Memory B cell (primary cell): ENCODE results near the gene ZSWIM6.
A peak's percentile ranks its signal among the peaks of the same experiment; 100 is the strongest.

Source experiments
- ATAC-seq: fragments of 150-1000 bp; cut with Tn5 transposase; 2 replicates; pipeline ENCODE4 v1.10.0; 2021; ENCODE audit warnings: low read depth, mild to moderate bottlenecking, moderate library complexity
- DNase-seq, 2 donors: peaks; one replicate each; pipeline ENCODE4 v3.0.0; 2022; ENCODE audit warnings: low spot score in 2 of 2
- H3K27ac Mint-ChIP-seq: one replicate; pipeline ENCODE4 v1.8.0; 2022; ENCODE audit warnings: mild to moderate bottlenecking, moderate library complexity, mixed read lengths
- H3K27me3 Mint-ChIP-seq: one replicate; pipeline ENCODE4 v1.8.0; 2022; ENCODE audit warnings: mixed read lengths
- H3K36me3 Mint-ChIP-seq: one replicate; pipeline ENCODE4 v1.8.0; 2022; ENCODE audit warnings: mild to moderate bottlenecking, mixed read lengths
- H3K4me1 Mint-ChIP-seq: one replicate; pipeline ENCODE4 v1.8.0; 2022; ENCODE audit warnings: mixed read lengths
- H3K4me3 Mint-ChIP-seq: one replicate; pipeline ENCODE4 v1.8.0; 2022; ENCODE audit warnings: mild to moderate bottlenecking, moderate library complexity, mixed read lengths
- H3K9me3 Mint-ChIP-seq: one replicate; pipeline ENCODE4 v1.8.0; 2022; ENCODE audit warnings: mixed read lengths

The ZSWIM6 gene

GRCh38 chr5:61455179-61456006 is 123.3 kb downstream of the ZSWIM6 start:
- no peak overlapping the region for H3K4me3 Mint-ChIP-seq
- H3K27me3 Mint-ChIP-seq: no peaks in the 10 kb centered on the region
- H3K4me1 Mint-ChIP-seq: peaks cover 13% of the 10 kb centered on the region
- DNase-seq (no peak), ATAC-seq (no peak)
- H3K9me3 Mint-ChIP-seq: peaks cover 2% of the 10 kb centered on the region
- H3K36me3 Mint-ChIP-seq: peaks cover 6% of the 10 kb centered on the region
- no peak overlapping the region for H3K27ac Mint-ChIP-seq

- H3K4me1 Mint-ChIP-seq: peaks cover 23% of the 10 kb centered on the region
- peaks cover 5% of the 10 kb centered on the region for H3K36me3 Mint-ChIP-seq
- DNase-seq (no peak), ATAC-seq (no peak)
- H3K4me3 Mint-ChIP-seq: no peak overlapping the region
- H3K27ac Mint-ChIP-seq: no peak overlapping the region
- no peaks in the 10 kb centered on the region for H3K9me3 Mint-ChIP-seq
- no peaks in the 10 kb centered on the region for H3K27me3 Mint-ChIP-seq
These were observed 128.4 kb downstream of the ZSWIM6 start for GRCh38 chr5:61460471-61460870.

- Mint-ChIP-seq H3K9me3 (no peaks in the 10 kb centered on the region), H3K27ac (no peak overlapping the region), H3K36me3 (peaks cover 5% of the 10 kb centered on the region), H3K4me1 (peaks cover 24% of the 10 kb centered on the region), H3K4me3 (no peak overlapping the region), H3K27me3 (no peaks in the 10 kb centered on the region)
- ATAC-seq (no peak), DNase-seq (no peak)
These were observed 129.4 kb downstream of the ZSWIM6 start for GRCh38 chr5:61461417-61461816.

GRCh38 chr5:61461926-61462325 is 129.9 kb downstream of the ZSWIM6 start:
- Mint-ChIP-seq H3K27me3 (no peaks in the 10 kb centered on the region), H3K36me3 (peaks cover 5% of the 10 kb centered on the region), H3K9me3 (no peaks in the 10 kb centered on the region), H3K4me1 (peaks cover 22% of the 10 kb centered on the region), H3K27ac (no peak overlapping the region), H3K4me3 (no peak overlapping the region)
- no peak for ATAC-seq
- no peak for DNase-seq

GRCh38 chr5:61463596-61463995 is 131.5 kb downstream of the ZSWIM6 start:
- no peak for DNase-seq
- H3K4me3 Mint-ChIP-seq: no peak overlapping the region
- H3K9me3 Mint-ChIP-seq: no peaks in the 10 kb centered on the region
- H3K27me3 Mint-ChIP-seq: no peaks in the 10 kb centered on the region
- H3K4me1 Mint-ChIP-seq: peaks cover 22% of the 10 kb centered on the region
- no peak overlapping the region for H3K27ac Mint-ChIP-seq
- ATAC-seq: no peak
- H3K36me3 Mint-ChIP-seq: peaks cover 5% of the 10 kb centered on the region

- peaks cover 5% of the 10 kb centered on the region for H3K36me3 Mint-ChIP-seq
- no peak overlapping the region for H3K4me3 Mint-ChIP-seq
- H3K4me1 Mint-ChIP-seq: peaks cover 22% of the 10 kb centered on the region
- ATAC-seq: no peak
- DNase-seq: no peak
- H3K9me3 Mint-ChIP-seq: no peaks in the 10 kb centered on the region
- H3K27ac Mint-ChIP-seq: no peak overlapping the region
- no peaks in the 10 kb centered on the region for H3K27me3 Mint-ChIP-seq
These were observed 132.5 kb downstream of the ZSWIM6 start for GRCh38 chr5:61464512-61464911.

GRCh38 chr5:61465066-61465465 is 133.0 kb downstream of the ZSWIM6 start:
- ATAC-seq (no peak), DNase-seq (no peak)
- H3K27ac Mint-ChIP-seq: no peak overlapping the region
- H3K9me3 Mint-ChIP-seq: no peaks in the 10 kb centered on the region
- no peaks in the 10 kb centered on the region for H3K27me3 Mint-ChIP-seq
- no peak overlapping the region for H3K4me3 Mint-ChIP-seq
- peaks cover 5% of the 10 kb centered on the region for H3K36me3 Mint-ChIP-seq
- H3K4me1 Mint-ChIP-seq: peaks cover 25% of the 10 kb centered on the region

GRCh38 chr5:61465496-61465895 is 133.4 kb downstream of the ZSWIM6 start:
- H3K9me3 Mint-ChIP-seq: no peaks in the 10 kb centered on the region
- peaks cover 4% of the 10 kb centered on the region for H3K36me3 Mint-ChIP-seq
- no peak overlapping the region for H3K27ac Mint-ChIP-seq
- peaks cover 24% of the 10 kb centered on the region for H3K4me1 Mint-ChIP-seq
- DNase-seq: no peak
- no peak for ATAC-seq
- H3K4me3 Mint-ChIP-seq: no peak overlapping the region
- H3K27me3 Mint-ChIP-seq: no peaks in the 10 kb centered on the region

- no peak for DNase-seq
- Mint-ChIP-seq H3K4me3 (no peak overlapping the region), H3K27ac (no peak overlapping the region)
These were observed 134.0 kb downstream of the ZSWIM6 start for GRCh38 chr5:61466017-61466416.

GRCh38 chr5:61467766-61468482 is 135.9 kb downstream of the ZSWIM6 start:
- H3K9me3 Mint-ChIP-seq: no peaks in the 10 kb centered on the region
- no peaks in the 10 kb centered on the region for H3K27me3 Mint-ChIP-seq
- ATAC-seq (no peak), DNase-seq (no peak)
- no peak overlapping the region for H3K4me3 Mint-ChIP-seq
- H3K36me3 Mint-ChIP-seq: peaks cover 4% of the 10 kb centered on the region
- peaks cover 30% of the 10 kb centered on the region for H3K4me1 Mint-ChIP-seq
- no peak overlapping the region for H3K27ac Mint-ChIP-seq

More at GRCh38 chr5:61466017-61466416, 134.0 kb downstream of the ZSWIM6 start:
- H3K36me3 Mint-ChIP-seq: peaks cover 4% of the 10 kb centered on the region
- H3K4me1 Mint-ChIP-seq: peaks cover 24% of the 10 kb centered on the region
- ATAC-seq: no peak
- H3K27me3 Mint-ChIP-seq: no peaks in the 10 kb centered on the region
- H3K9me3 Mint-ChIP-seq: no peaks in the 10 kb centered on the region

GRCh38 chr5:61468483-61468865 is 136.4 kb downstream of the ZSWIM6 start:
- Mint-ChIP-seq H3K4me3 (no peak overlapping the region), H3K27me3 (no peaks in the 10 kb centered on the region), H3K27ac (no peak overlapping the region), H3K9me3 (no peaks in the 10 kb centered on the region), H3K36me3 (peaks cover 4% of the 10 kb centered on the region), H3K4me1 (peaks cover 27% of the 10 kb centered on the region)
- ATAC-seq (no peak), DNase-seq (no peak)

- ATAC-seq (no peak), DNase-seq (no peak)
- Mint-ChIP-seq H3K4me3 (no peak overlapping the region), H3K27me3 (no peaks in the 10 kb centered on the region), H3K36me3 (peaks cover 3% of the 10 kb centered on the region), H3K4me1 (peaks cover 14% of the 10 kb centered on the region), H3K27ac (peak overlapping the region; percentile 28), H3K9me3 (no peaks in the 10 kb centered on the region)
These were observed 139.3 kb downstream of the ZSWIM6 start for GRCh38 chr5:61471352-61471751.

- no peak overlapping the region for H3K27ac Mint-ChIP-seq
- peaks cover 6% of the 10 kb centered on the region for H3K36me3 Mint-ChIP-seq
- DNase-seq (no peak), ATAC-seq (no peak)
- H3K4me1 Mint-ChIP-seq: peaks cover 14% of the 10 kb centered on the region
- no peaks in the 10 kb centered on the region for H3K9me3 Mint-ChIP-seq
- no peaks in the 10 kb centered on the region for H3K27me3 Mint-ChIP-seq
- no peak overlapping the region for H3K4me3 Mint-ChIP-seq
These were observed 140.3 kb downstream of the ZSWIM6 start for GRCh38 chr5:61472172-61472958.

- Mint-ChIP-seq H3K27me3 (no peaks in the 10 kb centered on the region), H3K4me3 (no peak overlapping the region), H3K36me3 (peaks cover 11% of the 10 kb centered on the region), H3K9me3 (no peaks in the 10 kb centered on the region), H3K27ac (no peak overlapping the region), H3K4me1 (peaks cover 19% of the 10 kb centered on the region)
- DNase-seq: no peak
- no peak for ATAC-seq
These were observed 142.7 kb downstream of the ZSWIM6 start for GRCh38 chr5:61474746-61475145.
